ENCODE results near the gene CLDN22.

GRCh38 chr4:183326853-183327252 lies 6.8 kb upstream of the CLDN22 start:
- TF ChIP-seq TAF1 (IDR thresholded peaks at IDR 0.05; ENCODE audit: borderline replicate concordance, low read depth, low read length) (no peak), POLR2AphosphoS5 (IDR thresholded peaks at IDR 0.05; ENCODE audit: low read depth, low read length) (no peak), POLR2A (IDR thresholded peaks at IDR 0.05; ENCODE audit: low read depth, low read length) (no peak)
